Suprapubic skin (tissue), 4 donors: ENCODE data around the gene VPS41.

ENCODE experiments used
- CTCF ChIP-seq, 2 donors: fragments of 200-600 bp in 1 of 2; fragments of 450-650 bp in 1 of 2; sonication (generic) in 1 of 2; IDR thresholded peaks; one replicate each; pipeline ENCODE4 v1.5.1; 2016 to 2019; ENCODE audit warnings: antibody characterized with exemption in 2 of 2, mild to moderate bottlenecking in 1 of 2, moderate library complexity in 1 of 2
- EP300 ChIP-seq: sonication (generic); formaldehyde crosslinking; IDR thresholded peaks from one replicate; pipeline ENCODE4 v1.6.1; 2017; ENCODE audit warnings: antibody characterized with exemption
- POLR2A ChIP-seq, 2 donors: fragments of 450-650 bp; IDR thresholded peaks; one replicate each; pipeline ENCODE4 v1.6.1; 2017; ENCODE audit warnings: antibody characterized with exemption in 2 of 2, mild to moderate bottlenecking in 2 of 2, moderate library complexity in 2 of 2
- POLR2AphosphoS5 ChIP-seq, 3 donors: sonication (generic); formaldehyde crosslinking; IDR thresholded peaks; one replicate each; pipeline ENCODE4 v1.6.1; 2017; ENCODE audit warnings: antibody characterized with exemption in 3 of 3

- TF ChIP-seq CTCF (IDR thresholded peaks at IDR 0.05) (no peak), POLR2A (IDR thresholded peaks at IDR 0.05) (no peak), POLR2AphosphoS5 (IDR thresholded peaks at IDR 0.05) (no peak), EP300 (no peak)
Observed at GRCh38 chr7:38820571-38820970, 88.4 kb downstream of the VPS41 start.
